Right lobe of liver (tissue), 6 donors: ENCODE data around the gene KDSR. TPM values are rescaled to one million over a fixed set of nuclear protein-coding genes. Genes with fewer than 3 reads are reported as not detected.

Source experiments
- ATAC-seq, 4 donors: fragments of 200-7000 bp; cut with Tn5 transposase; one replicate each; pipeline ENCODE4 v1.9.1; 2020; ENCODE audit warnings: mild to moderate bottlenecking in 4 of 4, moderate library complexity in 4 of 4
- DNase-seq, 3 donors: peaks; one replicate each; pipeline ENCODE4 v3.0.0-alpha.2; 2020
- H3K27ac ChIP-seq, 3 donors: fragments of 200-600 bp; one replicate each; pipeline ENCODE4 v1.8.0; 2022
- H3K27me3 ChIP-seq, 2 donors: fragments of 200-600 bp; one replicate each; pipeline ENCODE4 v1.8.0; 2022
- H3K36me3 ChIP-seq, 4 donors: fragments of 200-600 bp; sonication (generic) in 1 of 4; one replicate each; pipeline versions ENCODE4 v1.5.1 to v1.8.0; 2017 to 2022; ENCODE audit warnings: control low read depth in 1 of 4
- H3K4me1 ChIP-seq, 4 donors: fragments of 200-600 bp; sonication (generic) in 1 of 4; one replicate each; pipeline versions ENCODE4 v1.5.1 to v1.8.0; 2017 to 2022; ENCODE audit warnings: control low read depth in 1 of 4
- H3K4me3 ChIP-seq, 3 donors: fragments of 200-600 bp; one replicate each; pipeline ENCODE4 v1.8.0; 2022
- H3K9me3 ChIP-seq, 4 donors: fragments of 200-600 bp; sonication (generic) in 1 of 4; one replicate each; pipeline versions ENCODE4 v1.5.1 to v1.8.0; 2017 to 2022; ENCODE audit warnings: control low read depth in 1 of 4
- CTCF ChIP-seq, 4 donors: fragments of 200-600 bp in 3 of 4; fragments of 450-650 bp in 1 of 4; IDR thresholded peaks; one replicate each; pipeline versions ENCODE4 v1.5.1 to v1.8.0; 2016 to 2022; ENCODE audit warnings: antibody characterized with exemption in 4 of 4, mild to moderate bottlenecking in 2 of 4
- POLR2A ChIP-seq: fragments of 450-650 bp; IDR thresholded peaks from one replicate; pipeline ENCODE4 v1.6.1; 2017; ENCODE audit warnings: antibody characterized with exemption, mild to moderate bottlenecking
- WGBS: methylation state at CpG from one replicate; pipeline ENCODE4 v1.1.6; 2018; ENCODE audit warnings: low coverage, low lambda C conversion rate; ENCODE audit not compliant: insufficient coverage; ENCODE audit errors: missing lambda C conversion rate; 5-methylcytosine and 5-hydroxymethylcytosine counted together
- intact Hi-C, 2 donors: fragments of 100-400 bp; cut with DNase I; formaldehyde crosslinking; loops; one replicate each; pipeline versions ENCODE4 v1.11.2 to v1.14.1; 2022
- total RNA-seq, 6 experiments: library from RNA; depleted of rRNA in 2 of 6; stranded (reverse); fragments of >200 nt in 2 of 6; fragmentation: NEBNext Ultra II Directional in 3 of 6; extraction: Animal tissue kit (Norgen Biotek cat#: 25700) in 3 of 6; gene quantifications; one replicate each; pipeline versions ENCODE4 v1.1.0 to v1.2.4, GENCODE V29; 2016 to 2023
- donor health status: DM: no; HTN: yes; CAD: no.
- donor health status: DM: no; HTN: no; CAD: no.
- donor health status: DM: no; HTN: no; CAD: no.
- donor health status: DM: no; HTN: yes; CAD: no.
- donor health status: DM: no; HTN: yes; CAD: no.

The KDSR gene
- total RNA-seq, 6 experiments from 2014 or later: 32.3 to 67.1 (median 56.1) TPM

- no peak overlapping the region for H3K27ac ChIP-seq
- intact Hi-C loops: loop anchor here in 1 of 2 donors (10.0 kb wide), 1 partner anchor 206 kb away; no protein-coding TSS in a partner anchor
- H3K27me3 ChIP-seq: no peaks in the 10 kb centered on the region
- no peaks in the 10 kb centered on the region for H3K4me1 ChIP-seq
- H3K9me3 ChIP-seq: no peaks in the 10 kb centered on the region
- peaks cover 0 to 54% (median 20%) of the 10 kb centered on the region in 4 donors for H3K36me3 ChIP-seq
- no peak overlapping the region for H3K4me3 ChIP-seq
- TF ChIP-seq CTCF (IDR thresholded peaks at IDR 0.05): no peak
- TF ChIP-seq POLR2A: no peak
- ATAC-seq (no peak), DNase-seq (no peak)
- 83% methylated on average over 2 of the region's 4 CpGs for WGBS
Observed at GRCh38 chr18:63331105-63331504, 35.9 kb downstream of the KDSR start.

GRCh38 chr18:63329431-63330145 lies 37.4 kb downstream of the KDSR start:
- DNase-seq: no peak
- WGBS: 87% methylated on average over 7 of the region's 7 CpGs
- no peaks in the 10 kb centered on the region for H3K27me3 ChIP-seq
- ATAC-seq: no peak
- no peak overlapping the region for H3K4me3 ChIP-seq
- intact Hi-C loops: loop anchor here (10.0 kb wide), 2 partner anchors 205 to 305 kb away; no protein-coding TSS in a partner anchor
- no peak overlapping the region for H3K27ac ChIP-seq
- H3K9me3 ChIP-seq: no peaks in the 10 kb centered on the region
- H3K36me3 ChIP-seq: peaks cover 0 to 39% (median 12%) of the 10 kb centered on the region in 4 donors
- H3K4me1 ChIP-seq: no peaks in the 10 kb centered on the region
- TF ChIP-seq CTCF (IDR thresholded peaks at IDR 0.05): no peak
- no peak for TF ChIP-seq POLR2A

- WGBS: 84% methylated on average over 5 of the region's 5 CpGs
Observed at GRCh38 chr18:63326011-63326410, 41.0 kb downstream of the KDSR start.

GRCh38 chr18:63325086-63325686 lies 41.8 kb downstream of the KDSR start:
- DNase-seq (no peak), ATAC-seq (no peak)
- peaks cover 0 to 8% (median 0%) of the 10 kb centered on the region in 4 donors for H3K4me1 ChIP-seq
- peaks cover 0 to 6% (median 3%) of the 10 kb centered on the region in 4 donors for H3K36me3 ChIP-seq
- 86% methylated on average over 9 of the region's 11 CpGs for WGBS
- H3K9me3 ChIP-seq: no peaks in the 10 kb centered on the region
- intact Hi-C loops: loop anchor here (10.0 kb wide), 1 partner anchor 300 kb away; no protein-coding TSS in a partner anchor
- TF ChIP-seq POLR2A (no peak), CTCF (IDR thresholded peaks at IDR 0.05) (no peak)
- no peak overlapping the region for H3K27ac ChIP-seq
- no peaks in the 10 kb centered on the region for H3K27me3 ChIP-seq
- no peak overlapping the region for H3K4me3 ChIP-seq

More at GRCh38 chr18:63326011-63326410, 41.0 kb downstream of the KDSR start:
- no peak overlapping the region for H3K4me3 ChIP-seq
- no peak for DNase-seq
- peaks cover 0 to 8% (median 4%) of the 10 kb centered on the region in 4 donors for H3K36me3 ChIP-seq
- no peak for TF ChIP-seq CTCF (IDR thresholded peaks at IDR 0.05)
- TF ChIP-seq POLR2A: no peak
- no peak for ATAC-seq
- H3K27me3 ChIP-seq: no peaks in the 10 kb centered on the region
- H3K9me3 ChIP-seq: no peaks in the 10 kb centered on the region
- no peak overlapping the region for H3K27ac ChIP-seq
- intact Hi-C loops: loop anchor here (10.0 kb wide), 1 partner anchor 301 kb away; no protein-coding TSS in a partner anchor
- H3K4me1 ChIP-seq: peaks cover 0 to 8% (median 0%) of the 10 kb centered on the region in 4 donors
